ENCODE data around the gene ZSCAN2.

ZSCAN2 gene

DNA sequence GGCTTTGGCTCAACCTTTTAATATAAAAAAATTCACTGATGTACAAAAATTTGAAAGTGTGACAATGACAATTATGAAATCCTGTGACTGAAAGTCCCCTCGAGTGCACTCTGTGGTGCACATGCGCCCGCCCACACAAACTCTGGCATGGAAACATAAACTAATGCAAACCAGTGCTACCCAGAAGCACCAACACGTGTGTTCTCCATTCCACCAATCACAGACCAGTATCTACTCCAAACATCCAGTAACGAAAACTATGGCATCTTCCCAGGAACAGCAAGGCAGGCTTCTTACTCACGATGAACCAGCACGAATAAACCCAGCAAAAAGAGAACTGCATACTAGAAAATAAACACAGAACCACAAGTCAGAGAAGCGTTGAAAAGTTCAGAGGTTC, 68.9 kb downstream of the ZSCAN2 start:
- no peak for DNase-seq (ENCODE audit: low read depth in 2 of 2)

DNA sequence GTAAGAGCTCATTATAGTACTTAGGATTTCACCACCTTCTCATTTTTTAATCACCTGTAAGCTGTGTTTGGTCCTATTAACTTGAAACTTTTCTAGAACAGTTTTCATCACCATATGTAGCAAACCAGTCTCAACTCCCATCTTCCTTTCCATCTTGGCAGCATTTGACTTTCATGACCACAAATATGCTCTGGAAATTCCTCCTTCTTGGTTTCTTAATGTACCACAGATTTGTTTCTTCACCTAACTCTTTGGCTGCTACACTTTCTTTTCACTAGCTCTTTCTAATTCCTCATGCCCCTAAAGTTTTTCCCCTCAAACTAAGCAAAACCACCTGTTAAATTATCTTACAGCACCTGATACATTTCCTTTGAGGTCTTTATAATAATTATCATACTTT, 70.4 kb downstream of the ZSCAN2 start:
- DNase-seq (ENCODE audit: low read depth in 2 of 2), result peak; percentile 75 to 76

Measured in fibroblast of skin of left biceps (primary cell).